MM.1S (cell line): ENCODE data around the gene BCL2A1.

Source experiments
- EZH2 ChIP-seq: fragments of 300-600 bp; sonication (generic); optimal IDR thresholded peaks from 2 replicates; pipeline ENCODE3; 2017; ENCODE audit warnings: low read depth, mild to moderate bottlenecking, antibody characterized with exemption, low read length, mixed read lengths
- TF ChIP-seq, protein P1 (sequence below): fragments of 300-600 bp; sonication (generic); IDR thresholded peaks from 2 replicates; pipeline ENCODE4 v1.5.1; 2016; ENCODE audit warnings: antibody characterized with exemption, low read length, mixed read lengths

- no peak for TF ChIP-seq EZH2
- TF ChIP-seq, protein P1, sequence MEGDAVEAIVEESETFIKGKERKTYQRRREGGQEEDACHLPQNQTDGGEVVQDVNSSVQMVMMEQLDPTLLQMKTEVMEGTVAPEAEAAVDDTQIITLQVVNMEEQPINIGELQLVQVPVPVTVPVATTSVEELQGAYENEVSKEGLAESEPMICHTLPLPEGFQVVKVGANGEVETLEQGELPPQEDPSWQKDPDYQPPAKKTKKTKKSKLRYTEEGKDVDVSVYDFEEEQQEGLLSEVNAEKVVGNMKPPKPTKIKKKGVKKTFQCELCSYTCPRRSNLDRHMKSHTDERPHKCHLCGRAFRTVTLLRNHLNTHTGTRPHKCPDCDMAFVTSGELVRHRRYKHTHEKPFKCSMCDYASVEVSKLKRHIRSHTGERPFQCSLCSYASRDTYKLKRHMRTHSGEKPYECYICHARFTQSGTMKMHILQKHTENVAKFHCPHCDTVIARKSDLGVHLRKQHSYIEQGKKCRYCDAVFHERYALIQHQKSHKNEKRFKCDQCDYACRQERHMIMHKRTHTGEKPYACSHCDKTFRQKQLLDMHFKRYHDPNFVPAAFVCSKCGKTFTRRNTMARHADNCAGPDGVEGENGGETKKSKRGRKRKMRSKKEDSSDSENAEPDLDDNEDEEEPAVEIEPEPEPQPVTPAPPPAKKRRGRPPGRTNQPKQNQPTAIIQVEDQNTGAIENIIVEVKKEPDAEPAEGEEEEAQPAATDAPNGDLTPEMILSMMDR: no peak
These were observed 20.0 kb upstream of the BCL2A1 start for GRCh38 chr15:79990997-79991334.
